Measurements from ENCODE around the gene RGS21. TPM values are rescaled to one million over a fixed set of nuclear protein-coding genes. Genes with fewer than 3 reads are reported as not detected.

RGS21 gene, protein sequence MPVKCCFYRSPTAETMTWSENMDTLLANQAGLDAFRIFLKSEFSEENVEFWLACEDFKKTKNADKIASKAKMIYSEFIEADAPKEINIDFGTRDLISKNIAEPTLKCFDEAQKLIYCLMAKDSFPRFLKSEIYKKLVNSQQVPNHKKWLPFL
- not detected in 2 replicates for total RNA-seq (ENCODE audit: low replicate concordance)

DNA sequence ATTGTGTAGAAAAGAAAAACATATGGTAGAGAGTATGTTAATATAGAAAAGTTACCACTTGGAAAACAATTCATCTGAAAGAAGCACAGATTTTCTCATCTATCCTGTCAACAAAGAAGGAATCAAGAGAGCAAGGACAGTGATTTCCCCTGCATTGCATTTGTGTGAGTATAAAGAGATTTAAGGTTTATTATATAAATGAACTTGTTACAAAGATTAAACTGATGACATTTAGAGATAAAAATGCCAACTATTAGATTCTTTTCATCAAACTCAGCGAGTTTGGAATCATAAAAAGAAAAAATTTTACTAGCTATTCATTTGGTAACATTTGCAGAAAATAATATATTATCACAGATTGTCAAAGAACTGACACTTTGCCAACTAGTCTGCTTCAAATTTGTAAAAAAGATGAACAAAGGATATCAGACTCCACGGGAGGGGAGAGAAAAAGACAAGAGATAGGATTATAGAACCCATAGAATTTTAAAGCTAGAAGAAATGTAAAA is at the start of gene RGS21:
TSS of gene RGS21 (plus strand) at position 51 of the 509 bp plus-strand sequence. CDS start 26,045 bp downstream, outside the sequence.
- no peak within 1 kb of the TSS for H3K4me3 ChIP-seq (ENCODE audit: low read depth, low read length)
- DNase-seq (ENCODE audit: low read depth), result no peak
- TF ChIP-seq, protein P1, sequence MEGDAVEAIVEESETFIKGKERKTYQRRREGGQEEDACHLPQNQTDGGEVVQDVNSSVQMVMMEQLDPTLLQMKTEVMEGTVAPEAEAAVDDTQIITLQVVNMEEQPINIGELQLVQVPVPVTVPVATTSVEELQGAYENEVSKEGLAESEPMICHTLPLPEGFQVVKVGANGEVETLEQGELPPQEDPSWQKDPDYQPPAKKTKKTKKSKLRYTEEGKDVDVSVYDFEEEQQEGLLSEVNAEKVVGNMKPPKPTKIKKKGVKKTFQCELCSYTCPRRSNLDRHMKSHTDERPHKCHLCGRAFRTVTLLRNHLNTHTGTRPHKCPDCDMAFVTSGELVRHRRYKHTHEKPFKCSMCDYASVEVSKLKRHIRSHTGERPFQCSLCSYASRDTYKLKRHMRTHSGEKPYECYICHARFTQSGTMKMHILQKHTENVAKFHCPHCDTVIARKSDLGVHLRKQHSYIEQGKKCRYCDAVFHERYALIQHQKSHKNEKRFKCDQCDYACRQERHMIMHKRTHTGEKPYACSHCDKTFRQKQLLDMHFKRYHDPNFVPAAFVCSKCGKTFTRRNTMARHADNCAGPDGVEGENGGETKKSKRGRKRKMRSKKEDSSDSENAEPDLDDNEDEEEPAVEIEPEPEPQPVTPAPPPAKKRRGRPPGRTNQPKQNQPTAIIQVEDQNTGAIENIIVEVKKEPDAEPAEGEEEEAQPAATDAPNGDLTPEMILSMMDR (IDR thresholded peaks at IDR 0.05; ENCODE audit: insufficient read depth, low read length), result no peak

DNA sequence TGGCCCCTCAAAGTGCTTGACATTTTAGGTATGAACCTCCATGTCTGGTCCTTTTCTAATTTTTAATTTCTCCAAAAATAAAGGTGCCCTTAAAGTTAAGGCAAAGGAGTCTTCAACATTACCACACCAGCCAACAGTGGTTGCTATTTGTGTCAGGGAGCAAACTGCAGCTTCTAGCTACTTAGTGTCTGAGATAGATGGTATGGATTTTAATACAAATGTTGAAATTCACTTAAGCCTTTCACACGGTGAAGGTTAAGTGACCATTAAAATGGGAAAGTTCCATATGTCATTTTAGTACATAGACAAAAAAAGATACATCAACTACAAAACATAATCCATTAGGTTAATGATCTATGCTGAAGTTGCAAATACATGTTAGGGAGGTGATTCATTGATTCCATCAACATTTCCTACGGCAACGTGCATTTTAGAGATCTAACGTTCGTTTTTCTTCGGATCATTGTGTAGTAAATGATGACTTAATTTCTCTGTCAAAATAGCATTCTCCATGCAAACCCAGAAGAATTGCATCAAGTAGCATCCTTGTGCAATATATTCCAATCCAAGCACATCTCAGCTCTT is 48.2 kb upstream of the RGS21 start:
- TF ChIP-seq, protein P1 (IDR thresholded peaks at IDR 0.05; ENCODE audit: insufficient read depth, low read length), result no peak
- DNase-seq (ENCODE audit: low read depth), result no peak
- no peak overlapping the region for H3K4me3 ChIP-seq (ENCODE audit: low read depth, low read length)

DNA sequence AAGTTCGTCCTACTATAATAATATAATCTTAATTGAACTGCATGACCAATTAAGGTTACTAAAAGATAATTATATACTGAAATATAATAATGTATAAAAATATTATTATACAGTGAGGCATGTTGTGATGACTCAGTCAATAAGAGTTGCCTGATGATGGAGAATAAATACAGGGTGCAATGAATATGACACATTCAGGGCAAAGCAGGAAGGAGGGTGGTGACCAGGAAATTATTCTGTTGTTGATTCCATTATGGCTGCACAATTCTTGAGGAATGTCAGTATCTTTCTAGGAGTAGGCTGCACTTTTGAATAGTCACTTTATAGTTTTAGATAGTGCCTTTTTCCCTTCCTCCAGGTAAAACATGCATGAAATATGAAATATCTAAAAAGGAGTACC is 46.4 kb upstream of the RGS21 start:
- DNase-seq (ENCODE audit: low read depth), result no peak
- TF ChIP-seq, protein P1 (IDR thresholded peaks at IDR 0.05; ENCODE audit: insufficient read depth, low read length), result no peak

GRCh38 chr1:192272732-192273131 is 44.1 kb upstream of the RGS21 start:
- DNase-seq (ENCODE audit: low read depth), result no peak
- TF ChIP-seq, protein P1 (IDR thresholded peaks at IDR 0.05; ENCODE audit: insufficient read depth, low read length), result no peak
- H3K4me3 ChIP-seq (ENCODE audit: low read depth, low read length), result no peak overlapping the region

More for the DNA sequence above, 46.4 kb upstream of the RGS21 start:
- H3K4me3 ChIP-seq (ENCODE audit: low read depth, low read length), result no peak overlapping the region

GRCh38 chr1:192274588-192274987 is 42.2 kb upstream of the RGS21 start:
- TF ChIP-seq, protein P1 (IDR thresholded peaks at IDR 0.05; ENCODE audit: insufficient read depth, low read length), result no peak
- DNase-seq (ENCODE audit: low read depth), result no peak

GRCh38 chr1:192277635-192278034 is 39.2 kb upstream of the RGS21 start:
- DNase-seq (ENCODE audit: low read depth), result no peak
- H3K4me3 ChIP-seq (ENCODE audit: low read depth, low read length), result no peak overlapping the region
- TF ChIP-seq, protein P1 (IDR thresholded peaks at IDR 0.05; ENCODE audit: insufficient read depth, low read length), result no peak

More at GRCh38 chr1:192274588-192274987, 42.2 kb upstream of the RGS21 start:
- H3K4me3 ChIP-seq (ENCODE audit: low read depth, low read length), result no peak overlapping the region

Measured in fibroblast of the aortic adventitia (primary cell).